ENCODE measurements around the gene XIRP2.

The XIRP2 gene

DNA sequence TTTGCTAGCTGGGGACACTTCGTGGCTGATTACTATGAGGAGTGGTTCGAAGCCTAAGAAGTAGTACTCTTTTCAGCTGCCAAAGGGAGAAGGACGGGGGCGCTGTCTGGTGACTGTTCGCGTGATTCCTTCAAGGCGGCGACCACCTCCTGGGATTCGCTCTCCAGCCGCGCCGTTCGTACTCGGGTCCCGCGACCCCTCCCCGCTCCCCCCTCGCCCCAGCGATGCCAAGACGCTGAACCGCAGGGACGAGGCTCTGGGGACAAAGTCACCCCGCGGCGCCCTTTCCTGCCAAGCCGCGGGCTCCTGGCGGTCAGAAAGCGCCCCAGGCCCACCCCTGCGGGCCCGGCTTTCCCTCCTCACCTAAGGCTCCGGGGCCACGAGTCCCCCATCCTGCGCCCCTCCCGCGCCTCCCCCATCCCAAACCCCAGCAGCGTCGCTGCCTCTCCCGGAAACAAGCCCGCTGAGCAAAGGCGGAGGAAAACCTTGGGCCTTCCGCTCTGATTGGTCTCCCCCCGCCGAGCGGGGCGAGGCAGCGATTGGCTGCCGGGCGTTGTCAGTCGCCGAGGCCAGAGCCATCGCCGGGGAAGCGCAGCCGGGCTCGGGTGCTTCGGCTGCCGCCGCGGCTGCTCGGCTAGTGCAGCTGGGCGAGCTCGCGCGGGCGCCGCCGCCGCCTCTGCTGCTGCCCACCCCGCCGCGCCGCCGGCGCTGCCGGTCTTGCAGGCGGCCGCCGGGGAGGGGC is 404.3 kb downstream of the XIRP2 start, which contains the start of gene B3GALT1:
TSS of gene B3GALT1 (plus strand) at position 572 of the 742 bp plus-strand sequence.
- DNase-seq (ENCODE audit: low spot score) = peak; percentile 91

DNA sequence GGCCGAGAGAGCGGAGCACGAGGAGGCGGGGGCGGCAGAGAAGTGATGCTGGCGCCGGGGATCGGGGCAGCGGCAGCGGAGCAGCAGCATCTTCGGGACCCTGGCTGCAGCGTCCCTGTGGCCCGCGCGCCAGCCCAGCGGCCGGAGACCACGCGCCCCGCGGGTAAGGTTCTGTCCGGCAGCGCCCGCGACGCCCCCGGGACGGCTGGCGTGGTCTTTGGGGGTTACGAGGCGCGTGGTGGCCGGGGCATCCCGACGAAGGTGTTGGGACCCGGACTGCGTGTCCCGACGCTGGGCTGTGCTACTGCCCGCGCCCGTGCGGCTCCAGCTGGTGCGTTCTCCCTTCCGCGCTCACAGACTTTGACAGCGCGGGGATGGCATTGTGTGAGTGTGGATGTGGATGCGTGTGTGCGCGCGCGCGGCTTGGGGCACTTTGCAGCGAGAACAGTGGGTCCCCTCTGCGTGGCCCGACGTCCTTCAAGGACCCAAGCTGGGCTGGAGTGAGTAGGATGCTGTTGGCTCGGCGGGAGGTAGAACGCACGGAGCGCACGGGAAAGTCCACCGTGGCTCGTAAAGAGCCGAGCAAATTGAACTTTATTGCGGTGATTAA is 405.0 kb downstream of the XIRP2 start:
- DNase-seq (ENCODE audit: low spot score) = peak; percentile 62

DNA sequence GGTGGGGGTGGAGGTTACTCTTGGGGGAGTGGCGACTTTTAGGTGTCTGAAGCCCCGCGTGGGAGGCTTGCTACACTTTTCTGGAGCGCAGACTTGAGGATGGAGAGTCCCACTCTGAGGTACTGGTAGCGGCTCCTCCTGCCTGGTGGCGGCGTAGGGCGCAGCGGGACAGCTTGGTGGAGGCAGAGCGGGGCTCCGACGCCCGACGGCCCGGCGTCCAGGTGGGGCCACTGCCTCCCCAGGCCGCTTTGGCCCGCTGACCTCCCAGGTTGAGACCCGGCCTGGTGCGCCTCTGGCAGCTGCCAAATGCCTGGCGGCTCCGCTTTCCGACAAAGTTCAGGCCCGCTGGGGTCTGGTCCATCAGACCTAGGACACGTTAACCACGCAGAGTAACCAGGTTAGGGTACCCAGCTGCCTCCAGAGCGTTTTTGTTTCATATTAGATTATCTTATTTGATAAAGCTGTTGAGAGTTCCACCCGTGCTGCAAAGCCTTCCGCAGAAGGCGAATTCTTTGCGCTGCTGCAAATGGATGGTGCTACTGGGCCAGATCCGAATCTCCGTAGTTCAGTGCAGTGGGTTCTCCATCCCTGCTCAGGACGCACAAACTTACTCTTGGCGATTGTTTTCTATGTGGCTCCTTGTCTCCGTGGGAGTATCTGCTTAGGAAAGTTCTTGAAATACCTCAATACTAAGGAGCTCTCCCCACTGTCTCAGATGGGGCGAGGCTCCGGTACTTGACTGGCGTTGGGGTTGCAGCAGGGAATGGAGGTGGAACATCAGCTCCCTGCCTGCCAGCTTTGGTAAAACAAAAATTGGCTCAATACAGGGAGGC is 405.9 kb downstream of the XIRP2 start:
- peak; percentile 58 for DNase-seq (ENCODE audit: low spot score)

DNA sequence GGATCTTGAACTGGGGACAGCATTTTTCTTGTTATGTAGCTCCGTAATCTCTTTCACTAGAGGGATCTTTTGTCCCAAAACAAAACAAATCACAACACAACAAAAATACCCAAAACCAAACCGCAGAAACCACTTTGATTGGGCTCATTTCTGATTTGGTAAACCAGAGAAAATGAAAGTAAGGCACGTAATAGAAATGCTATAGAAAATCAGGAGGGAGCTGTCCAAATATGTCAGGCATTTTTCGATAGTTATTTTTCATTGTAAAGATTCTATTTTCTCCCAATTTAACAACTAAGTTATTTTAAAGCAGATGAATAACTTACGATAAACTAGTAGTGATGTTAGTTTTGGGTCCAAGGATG is 406.5 kb downstream of the XIRP2 start:
- DNase-seq (ENCODE audit: low spot score) = no peak

DNA sequence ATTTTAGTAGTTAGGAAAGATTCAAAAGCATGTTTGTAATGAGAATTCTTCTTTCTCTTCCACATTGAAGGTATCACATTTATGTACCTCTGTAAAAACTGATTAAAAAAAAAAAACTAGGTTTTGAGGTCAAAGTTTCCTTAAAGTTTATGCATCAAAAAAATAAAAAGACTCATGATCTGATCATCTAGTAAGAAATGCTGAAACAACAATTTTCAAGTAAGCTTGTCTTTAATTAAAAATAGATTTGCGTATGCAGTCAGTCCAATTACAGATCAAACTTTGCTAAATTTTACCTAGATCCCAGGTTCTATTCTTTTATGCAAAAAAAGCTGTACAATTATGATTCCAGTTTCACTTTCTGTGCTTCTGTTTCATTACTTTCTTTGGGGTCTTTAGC is 409.0 kb downstream of the XIRP2 start:
- DNase-seq (ENCODE audit: low spot score) = no peak

DNA sequence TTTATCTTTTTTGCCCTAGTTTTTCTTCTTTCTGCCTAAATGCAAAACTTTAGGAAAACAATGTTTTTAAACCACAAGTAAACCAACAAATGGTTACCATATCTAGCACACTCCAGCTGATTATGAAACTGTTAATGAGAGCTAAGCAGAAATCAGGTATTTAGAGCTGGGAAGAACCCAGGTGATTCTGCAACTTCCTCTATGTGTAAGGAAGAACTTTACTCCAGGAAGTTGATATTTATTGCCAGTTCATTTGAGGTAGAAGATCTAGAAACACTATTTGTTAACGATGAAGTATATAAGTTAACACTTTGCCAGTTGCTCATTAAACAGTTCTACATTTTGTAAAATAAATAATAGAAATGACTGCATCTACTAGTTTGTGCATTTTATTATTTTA is 409.7 kb downstream of the XIRP2 start:
- no peak for DNase-seq (ENCODE audit: low spot score)
